ENCODE results near the gene ZCCHC9.
A peak's percentile ranks its signal among the peaks of the same experiment; 100 is the strongest.
"Not testable (repeated sequence)": the region's sequence is repeated elsewhere in the genome, so short reads cannot be mapped to it uniquely, and the experiment has no call there.

ZCCHC9 gene

GRCh38 chr5:81270394-81271027, 30.9 kb upstream of the ZCCHC9 start:
- H3K27ac ChIP-seq (ENCODE audit: low read length), result peak overlapping the region; percentile 94
- H3K9me3 ChIP-seq (ENCODE audit: insufficient read depth, low read depth, low read length); H3K27me3 ChIP-seq (ENCODE audit: insufficient read depth, low read length); H3K36me3 ChIP-seq (ENCODE audit: insufficient read depth, low read depth, low read length): not testable (repeated sequence)
- peaks cover 16% of the 10 kb centered on the region; the same call in 1 of the 2 replicates for H3K4me1 ChIP-seq (ENCODE audit: insufficient read depth, low read length)
- peak overlapping the region; percentile 45 for H3K4me3 ChIP-seq (ENCODE audit: low read length)
- peak overlapping the region; percentile 75; the same call in 1 of the 2 replicates for H3K9ac ChIP-seq (ENCODE audit: low read depth, low read length)

- no peak overlapping the region for H3K9ac ChIP-seq (ENCODE audit: low read depth, low read length)
- H3K36me3 ChIP-seq (ENCODE audit: insufficient read depth, low read depth, low read length), result no peaks in the 10 kb centered on the region
- H3K4me1 ChIP-seq (ENCODE audit: insufficient read depth, low read length), result no peaks in the 10 kb centered on the region
- no peak overlapping the region for H3K4me3 ChIP-seq (ENCODE audit: low read length)
- H3K27me3 ChIP-seq (ENCODE audit: insufficient read depth, low read length), result no peaks in the 10 kb centered on the region
- no peak overlapping the region for H3K27ac ChIP-seq (ENCODE audit: low read length)
- no peaks in the 10 kb centered on the region for H3K9me3 ChIP-seq (ENCODE audit: insufficient read depth, low read depth, low read length)
Measured at GRCh38 chr5:81283976-81284375, 17.4 kb upstream of the ZCCHC9 start.

- Histone ChIP-seq H3K27me3 (ENCODE audit: insufficient read depth, low read length) (no peaks in the 10 kb centered on the region), H3K9me3 (ENCODE audit: insufficient read depth, low read depth, low read length) (no peaks in the 10 kb centered on the region), H3K4me3 (ENCODE audit: low read length) (no peak overlapping the region), H3K9ac (ENCODE audit: low read depth, low read length) (no peak overlapping the region), H3K36me3 (ENCODE audit: insufficient read depth, low read depth, low read length) (no peaks in the 10 kb centered on the region), H3K27ac (ENCODE audit: low read length) (no peak overlapping the region), H3K4me1 (ENCODE audit: insufficient read depth, low read length) (no peaks in the 10 kb centered on the region)
Measured at GRCh38 chr5:81286059-81286617, 15.2 kb upstream of the ZCCHC9 start.

- Histone ChIP-seq H3K4me3 (ENCODE audit: low read length) (no peak overlapping the region), H3K9me3 (ENCODE audit: insufficient read depth, low read depth, low read length) (peaks cover 13% of the 10 kb centered on the region), H3K36me3 (ENCODE audit: insufficient read depth, low read depth, low read length) (no peaks in the 10 kb centered on the region), H3K27ac (ENCODE audit: low read length) (no peak overlapping the region), H3K4me1 (ENCODE audit: insufficient read depth, low read length) (no peaks in the 10 kb centered on the region), H3K9ac (ENCODE audit: low read depth, low read length) (no peak overlapping the region), H3K27me3 (ENCODE audit: insufficient read depth, low read length) (no peaks in the 10 kb centered on the region)
Measured at GRCh38 chr5:81288021-81288433, 13.4 kb upstream of the ZCCHC9 start.

- Histone ChIP-seq H3K9ac (ENCODE audit: low read depth, low read length) (no peak overlapping the region), H3K4me3 (ENCODE audit: low read length) (no peak overlapping the region), H3K9me3 (ENCODE audit: insufficient read depth, low read depth, low read length) (peaks cover 19% of the 10 kb centered on the region), H3K36me3 (ENCODE audit: insufficient read depth, low read depth, low read length) (peaks cover 4% of the 10 kb centered on the region; the same call in 1 of the 2 replicates), H3K4me1 (ENCODE audit: insufficient read depth, low read length) (no peaks in the 10 kb centered on the region), H3K27ac (ENCODE audit: low read length) (no peak overlapping the region), H3K27me3 (ENCODE audit: insufficient read depth, low read length) (no peaks in the 10 kb centered on the region)
Measured at GRCh38 chr5:81290146-81290545, 11.2 kb upstream of the ZCCHC9 start.

GRCh38 chr5:81292130-81292529, 9.3 kb upstream of the ZCCHC9 start:
- no peak overlapping the region for H3K4me3 ChIP-seq (ENCODE audit: low read length)
- H3K9ac ChIP-seq (ENCODE audit: low read depth, low read length), result no peak overlapping the region
- H3K4me1 ChIP-seq (ENCODE audit: insufficient read depth, low read length), result no peaks in the 10 kb centered on the region
- peaks cover 19% of the 10 kb centered on the region for H3K9me3 ChIP-seq (ENCODE audit: insufficient read depth, low read depth, low read length)
- peaks cover 4% of the 10 kb centered on the region; the same call in 1 of the 2 replicates for H3K36me3 ChIP-seq (ENCODE audit: insufficient read depth, low read depth, low read length)
- H3K27ac ChIP-seq (ENCODE audit: low read length), result no peak overlapping the region
- no peaks in the 10 kb centered on the region for H3K27me3 ChIP-seq (ENCODE audit: insufficient read depth, low read length)

- not testable (repeated sequence) for H3K4me1 ChIP-seq (ENCODE audit: insufficient read depth, low read length); H3K4me3 ChIP-seq (ENCODE audit: low read length); H3K9ac ChIP-seq (ENCODE audit: low read depth, low read length); H3K36me3 ChIP-seq (ENCODE audit: insufficient read depth, low read depth, low read length); H3K27me3 ChIP-seq (ENCODE audit: insufficient read depth, low read length); H3K27ac ChIP-seq (ENCODE audit: low read length)
- H3K9me3 ChIP-seq (ENCODE audit: insufficient read depth, low read depth, low read length), result peaks cover 19% of the 10 kb centered on the region
Measured at GRCh38 chr5:81294021-81294420, 7.4 kb upstream of the ZCCHC9 start.

GRCh38 chr5:81297531-81297930, 3.9 kb upstream of the ZCCHC9 start:
- peaks cover 9% of the 10 kb centered on the region; the same call in 1 of the 2 replicates for H3K9me3 ChIP-seq (ENCODE audit: insufficient read depth, low read depth, low read length)
- H3K9ac ChIP-seq (ENCODE audit: low read depth, low read length), result no peak overlapping the region
- H3K4me3 ChIP-seq (ENCODE audit: low read length), result no peak overlapping the region
- H3K36me3 ChIP-seq (ENCODE audit: insufficient read depth, low read depth, low read length), result peaks cover 4% of the 10 kb centered on the region; the same call in 1 of the 2 replicates
- H3K4me1 ChIP-seq (ENCODE audit: insufficient read depth, low read length), result no peaks in the 10 kb centered on the region
- no peaks in the 10 kb centered on the region for H3K27me3 ChIP-seq (ENCODE audit: insufficient read depth, low read length)
- no peak overlapping the region for H3K27ac ChIP-seq (ENCODE audit: low read length)

GRCh38 chr5:81300921-81301270, 491 bp upstream of the ZCCHC9 start:
- Histone ChIP-seq H3K9me3 (ENCODE audit: insufficient read depth, low read depth, low read length) (no peaks in the 10 kb centered on the region), H3K4me1 (ENCODE audit: insufficient read depth, low read length) (no peaks in the 10 kb centered on the region), H3K4me3 (ENCODE audit: low read length) (peak overlapping the region; percentile 91), H3K36me3 (ENCODE audit: insufficient read depth, low read depth, low read length) (peaks cover 9% of the 10 kb centered on the region), H3K27me3 (ENCODE audit: insufficient read depth, low read length) (no peaks in the 10 kb centered on the region), H3K9ac (ENCODE audit: low read depth, low read length) (peak overlapping the region; percentile 91; the same call in 1 of the 2 replicates), H3K27ac (ENCODE audit: low read length) (peak overlapping the region; percentile 61)

GRCh38 chr5:81302596-81302995, 1.2 kb downstream of the ZCCHC9 start:
- Histone ChIP-seq H3K9me3 (ENCODE audit: insufficient read depth, low read depth, low read length) (no peaks in the 10 kb centered on the region), H3K4me3 (ENCODE audit: low read length) (peak overlapping the region; percentile 91), H3K27me3 (ENCODE audit: insufficient read depth, low read length) (no peaks in the 10 kb centered on the region), H3K9ac (ENCODE audit: low read depth, low read length) (no peak overlapping the region; the same call in 1 of the 2 replicates), H3K27ac (ENCODE audit: low read length) (no peak overlapping the region), H3K4me1 (ENCODE audit: insufficient read depth, low read length) (no peaks in the 10 kb centered on the region), H3K36me3 (ENCODE audit: insufficient read depth, low read depth, low read length) (peaks cover 9% of the 10 kb centered on the region)

- no peak overlapping the region for H3K27ac ChIP-seq (ENCODE audit: low read length)
Measured at GRCh38 chr5:81303563-81303962, 2.2 kb downstream of the ZCCHC9 start.

GRCh38 chr5:81305785-81306184, 4.4 kb downstream of the ZCCHC9 start:
- peaks cover 23% of the 10 kb centered on the region for H3K36me3 ChIP-seq (ENCODE audit: insufficient read depth, low read depth, low read length)
- H3K4me3 ChIP-seq (ENCODE audit: low read length), result no peak overlapping the region
- H3K27me3 ChIP-seq (ENCODE audit: insufficient read depth, low read length), result no peaks in the 10 kb centered on the region
- H3K9ac ChIP-seq (ENCODE audit: low read depth, low read length), result no peak overlapping the region
- H3K4me1 ChIP-seq (ENCODE audit: insufficient read depth, low read length), result no peaks in the 10 kb centered on the region
- no peak overlapping the region for H3K27ac ChIP-seq (ENCODE audit: low read length)
- no peaks in the 10 kb centered on the region for H3K9me3 ChIP-seq (ENCODE audit: insufficient read depth, low read depth, low read length)

More at GRCh38 chr5:81303563-81303962, 2.2 kb downstream of the ZCCHC9 start:
- H3K36me3 ChIP-seq (ENCODE audit: insufficient read depth, low read depth, low read length), result peaks cover 9% of the 10 kb centered on the region
- no peaks in the 10 kb centered on the region for H3K27me3 ChIP-seq (ENCODE audit: insufficient read depth, low read length)
- H3K9me3 ChIP-seq (ENCODE audit: insufficient read depth, low read depth, low read length), result no peaks in the 10 kb centered on the region
- H3K9ac ChIP-seq (ENCODE audit: low read depth, low read length), result no peak overlapping the region
- H3K4me3 ChIP-seq (ENCODE audit: low read length), result no peak overlapping the region
- no peaks in the 10 kb centered on the region for H3K4me1 ChIP-seq (ENCODE audit: insufficient read depth, low read length)
